Measurements from ENCODE around the gene CXCL9. TPM values are rescaled to one million over a fixed set of nuclear protein-coding genes. Genes with fewer than 3 reads are reported as not detected.
"Not testable (repeated sequence)": the region's sequence is repeated elsewhere in the genome, so short reads cannot be mapped to it uniquely, and the experiment has no call there.

CXCL9 gene
- total RNA-seq, 6 experiments from 2014 or later, result 0.73 to 3.6 (median 2.6) TPM; not detected in 1

DNA sequence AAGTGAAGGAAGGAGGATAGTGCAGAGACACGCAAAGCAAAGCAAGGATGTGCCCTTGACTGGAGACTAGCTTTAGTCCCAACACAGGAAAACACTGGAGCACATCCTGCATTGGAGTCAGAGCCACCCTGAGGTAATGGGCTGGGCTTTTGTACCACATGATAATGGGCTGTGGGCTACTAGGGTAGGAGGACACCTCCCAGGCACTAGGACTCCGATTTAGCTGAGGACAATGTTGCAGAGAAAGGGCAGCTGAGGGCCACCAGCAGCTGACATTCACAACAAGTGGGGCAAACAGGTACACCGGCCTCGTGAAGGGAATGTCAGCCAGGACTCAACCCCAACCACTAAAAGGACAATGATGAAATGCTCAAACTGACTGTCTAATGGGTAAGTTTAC, 26.7 kb downstream of the CXCL9 start:
- intact Hi-C loops (cut with DNase I), result no loop called here
- Histone ChIP-seq H3K36me3 (peaks cover 0 to 43% (median 21%) of the 10 kb centered on the region in 4 donors), H3K4me1 (no peaks in the 10 kb centered on the region), H3K4me3 (no peak overlapping the region), H3K9me3 (no peaks in the 10 kb centered on the region), H3K27me3 (no peaks in the 10 kb centered on the region), H3K27ac (no peak overlapping the region)
- WGBS (ENCODE audit: insufficient coverage, low coverage, low lambda C conversion rate, missing lambda C conversion rate), result 86% methylated on average over 2 of the region's 4 CpGs
- no peak for DNase-seq
- no peak for ATAC-seq
- no peak for TF ChIP-seq POLR2A (IDR thresholded peaks at IDR 0.05)
- no peak for TF ChIP-seq CTCF (IDR thresholded peaks at IDR 0.05)

DNA sequence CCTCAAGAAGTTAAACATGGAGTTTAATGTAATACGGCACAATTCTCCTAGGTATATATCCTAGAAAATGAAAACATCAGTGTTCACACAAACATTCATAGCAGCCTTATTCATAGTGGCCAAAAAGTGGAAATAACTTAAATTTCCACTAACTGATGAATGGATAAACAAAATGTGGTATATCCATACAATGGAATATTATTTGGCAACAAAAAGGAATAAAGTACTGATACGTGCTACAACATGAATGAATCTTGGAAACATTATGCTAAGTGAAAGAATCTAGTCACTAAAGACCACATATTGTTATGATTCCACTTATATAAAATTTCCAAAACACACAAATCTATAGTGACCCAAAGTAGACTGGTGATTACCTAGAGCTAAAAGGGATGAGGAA, 31.1 kb downstream of the CXCL9 start:
- no peak for TF ChIP-seq CTCF (IDR thresholded peaks at IDR 0.05)
- no peak for TF ChIP-seq POLR2A (IDR thresholded peaks at IDR 0.05)
- Histone ChIP-seq H3K36me3 (peaks cover 0 to 76% (median 37%) of the 10 kb centered on the region in 4 donors), H3K27me3 (no peaks in the 10 kb centered on the region), H3K4me1 (no peaks in the 10 kb centered on the region), H3K9me3 (no peaks in the 10 kb centered on the region), H3K4me3 (no peak overlapping the region), H3K27ac (no peak overlapping the region)
- ATAC-seq (no peak), DNase-seq (no peak)
- intact Hi-C loops (cut with DNase I), result no loop called here
- 97% methylated on average over 2 of the region's 2 CpGs for WGBS (ENCODE audit: insufficient coverage, low coverage, low lambda C conversion rate, missing lambda C conversion rate)

GRCh38 chr4:75973766-75974165, 33.5 kb downstream of the CXCL9 start:
- no peaks in the 10 kb centered on the region for H3K27me3 ChIP-seq
- H3K4me1 ChIP-seq, result no peaks in the 10 kb centered on the region
- peaks cover 6 to 84% (median 44%) of the 10 kb centered on the region in 4 donors for H3K36me3 ChIP-seq
- TF ChIP-seq POLR2A (IDR thresholded peaks at IDR 0.05), result no peak
- TF ChIP-seq CTCF (IDR thresholded peaks at IDR 0.05), result no peak
- intact Hi-C loops (cut with DNase I), result no loop called here
- ATAC-seq, result no peak
- DNase-seq, result no peak
- H3K4me3 ChIP-seq, result no peak overlapping the region
- H3K27ac ChIP-seq, result no peak overlapping the region
- H3K9me3 ChIP-seq, result no peaks in the 10 kb centered on the region

DNA sequence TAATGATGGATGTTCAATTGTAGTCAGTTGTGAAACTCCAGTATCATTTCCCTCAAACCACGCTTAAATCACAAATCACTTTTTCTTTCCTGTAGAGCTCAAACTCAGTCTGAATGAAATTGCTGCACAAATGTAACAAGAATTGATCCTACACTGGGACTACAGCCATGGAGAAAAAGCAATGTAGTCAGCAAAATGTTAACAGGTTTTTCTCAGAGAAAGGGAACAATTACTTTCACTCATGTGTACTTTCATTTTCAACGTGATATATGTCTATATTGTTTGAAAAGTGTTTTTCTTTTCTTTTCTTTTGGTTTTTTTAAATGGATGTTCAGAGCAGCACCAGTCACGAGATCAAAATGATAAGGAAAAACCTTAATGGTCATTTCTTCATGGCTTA, 39.2 kb downstream of the CXCL9 start:
- Histone ChIP-seq H3K4me1 (no peaks in the 10 kb centered on the region), H3K9me3 (no peaks in the 10 kb centered on the region), H3K4me3 (no peak overlapping the region), H3K27me3 (no peaks in the 10 kb centered on the region), H3K27ac (no peak overlapping the region), H3K36me3 (peaks cover 10 to 80% (median 34%) of the 10 kb centered on the region in 4 donors)
- intact Hi-C loops (cut with DNase I), result no loop called here
- DNase-seq, result no peak
- WGBS (ENCODE audit: insufficient coverage, low coverage, low lambda C conversion rate, missing lambda C conversion rate), result 39% methylated on average over 3 of the region's 3 CpGs
- ATAC-seq, result peak in 2 of 4 donors; percentile 28 to 44
- TF ChIP-seq CTCF (IDR thresholded peaks at IDR 0.05) (no peak), POLR2A (IDR thresholded peaks at IDR 0.05) (no peak)

- Histone ChIP-seq H3K27ac (no peak overlapping the region), H3K4me3 (no peak overlapping the region), H3K36me3 (peaks cover 4 to 69% (median 32%) of the 10 kb centered on the region in 4 donors), H3K9me3 (no peaks in the 10 kb centered on the region), H3K4me1 (no peaks in the 10 kb centered on the region), H3K27me3 (no peaks in the 10 kb centered on the region)
- intact Hi-C loops (cut with DNase I), result no loop called here
- ATAC-seq (no peak), DNase-seq (no peak)
- 0% methylated on average over 1 of the region's 2 CpGs for WGBS (ENCODE audit: insufficient coverage, low coverage, low lambda C conversion rate, missing lambda C conversion rate)
- TF ChIP-seq POLR2A (IDR thresholded peaks at IDR 0.05) (no peak), CTCF (IDR thresholded peaks at IDR 0.05) (no peak)
Observed at GRCh38 chr4:75963558-75963957, 43.8 kb downstream of the CXCL9 start.

DNA sequence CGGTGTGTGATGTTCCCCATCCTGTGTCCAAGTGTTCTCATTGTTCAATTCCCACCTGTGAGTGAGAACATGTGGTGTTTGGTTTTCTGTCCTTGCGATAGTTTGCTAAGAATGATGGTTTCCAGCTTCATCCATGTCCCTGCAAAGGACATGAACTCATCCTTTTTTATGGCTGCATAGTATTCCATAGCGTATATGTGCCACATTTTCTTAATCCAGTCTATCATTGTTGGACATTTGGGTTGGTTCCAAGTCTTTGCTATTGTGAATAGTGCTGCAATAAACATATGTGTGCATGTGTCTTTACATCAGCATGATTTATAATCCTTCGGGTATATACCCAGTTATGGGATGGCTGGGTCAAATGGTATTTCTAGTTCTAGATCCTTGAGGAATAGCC, 45.2 kb downstream of the CXCL9 start:
- H3K4me1 ChIP-seq; ATAC-seq; H3K27me3 ChIP-seq; DNase-seq; H3K4me3 ChIP-seq; H3K9me3 ChIP-seq; intact Hi-C loops (cut with DNase I); H3K27ac ChIP-seq: not testable (repeated sequence)
- H3K36me3 ChIP-seq, result peaks cover 4 to 75% (median 38%) of the 10 kb centered on the region in 4 donors
- WGBS (ENCODE audit: insufficient coverage, low coverage, low lambda C conversion rate, missing lambda C conversion rate), result 89% methylated on average over 3 of the region's 4 CpGs

GRCh38 chr4:75958546-75958945, 48.8 kb downstream of the CXCL9 start:
- H3K36me3 ChIP-seq, result peaks cover 0 to 73% (median 42%) of the 10 kb centered on the region in 4 donors

More at GRCh38 chr4:75958546-75958945, 48.8 kb downstream of the CXCL9 start:
- H3K4me1 ChIP-seq; H3K9me3 ChIP-seq; H3K4me3 ChIP-seq; H3K27ac ChIP-seq; ATAC-seq; H3K27me3 ChIP-seq; DNase-seq; intact Hi-C loops (cut with DNase I): not testable (repeated sequence)
- WGBS (ENCODE audit: insufficient coverage, low coverage, low lambda C conversion rate, missing lambda C conversion rate), result 94% methylated on average over 6 of the region's 7 CpGs
